Measurements from ENCODE around the gene KCNG1.

- TF ChIP-seq GATA2 (IDR thresholded peaks at IDR 0.05; ENCODE audit: low read depth, low read length) (no peak), GATA3 (IDR thresholded peaks at IDR 0.05; ENCODE audit: low read depth, low read length) (no peak)
These were observed 12.9 kb downstream of the KCNG1 start for GRCh38 chr20:51010043-51010365.
